ENCODE measurements around the gene VWA2. TPM values are rescaled to one million over a fixed set of nuclear protein-coding genes. Genes with fewer than 3 reads are reported as not detected.

The VWA2 gene
- total and polyA plus RNA-seq, 2 of the 4 experiments (the other 2 are of a cell fraction), result not detected

- DNase-seq (no peak), ATAC-seq (ENCODE audit: low read depth) (no peak)
- H4K5ac ChIP-seq (ENCODE audit: low read depth, low read length), result no peak overlapping the region
- no peak overlapping the region for H2BK5ac ChIP-seq (ENCODE audit: low read depth, low read length, poor library complexity, severe bottlenecking)
- in situ Hi-C loops (cut with MboI; ENCODE audit: low sequenced_read_pairs) (no loop called here), intact Hi-C loops (cut with micrococcal nuclease) (no loop called here), dilution Hi-C loops (cut with HindIII; ENCODE audit: low sequenced_read_pairs, unreplicated experiment) (no loop called here)
- no peak overlapping the region for H3K18ac ChIP-seq (ENCODE audit: low read depth, low read length)
- no TSS peak for BruUV-seq (replicated peaks)
- H3K79me1 ChIP-seq (ENCODE audit: low read depth in 1 of 2, low read length in 2 of 2), result no peaks in the 10 kb centered on the region
- TF ChIP-seq CHD1 (IDR thresholded peaks at IDR 0.05; ENCODE audit: low read depth, low read length) (no peak), ELK1 (IDR thresholded peaks at IDR 0.05; ENCODE audit: borderline replicate concordance, low read depth, low read length) (no peak), MXI1 (IDR thresholded peaks at IDR 0.05; ENCODE audit: borderline replicate concordance, low read depth, low read length) (no peak), FOS (IDR thresholded peaks at IDR 0.05; ENCODE audit: low read depth, low read length) (no peak), RAD21 (IDR thresholded peaks at IDR 0.05; ENCODE audit: low read length) (no peak), POLR2A (IDR thresholded peaks at IDR 0.05; ENCODE audit: low read depth, low read length) (no peak), RCOR1 (IDR thresholded peaks at IDR 0.05; ENCODE audit: insufficient replicate concordance, low read length) (no peak), CTCF (conservative IDR thresholded peaks at IDR 0.05; ENCODE audit: low read depth, low read length) (no peak), NFE2L2 (IDR thresholded peaks at IDR 0.05; ENCODE audit: low read depth, low read length) (no peak)
- H3K27me3 ChIP-seq (ENCODE audit: control insufficient read depth, insufficient read depth, low read length), result peaks cover 8% of the 10 kb centered on the region
- no peak overlapping the region for H3K14ac ChIP-seq (replicated peaks; ENCODE audit: low read depth, low read length)
- no peak overlapping the region for H2BK20ac ChIP-seq (ENCODE audit: low read depth, low read length)
- H3K4ac ChIP-seq (ENCODE audit: low read depth, low read length), result no peak overlapping the region
- POLR2A ChIA-PET (ENCODE audit: unreplicated experiment), result no interaction called here
- no peak overlapping the region for H3K56ac ChIP-seq (ENCODE audit: extremely low read depth, insufficient read depth, low read length)
- no peak overlapping the region for H2AK9ac ChIP-seq (replicated peaks; ENCODE audit: low read depth, low read length, poor library complexity)
- no CpG with 5 or more reads among the region's 2 CpGs for WGBS, 2 experiments (ENCODE audit: extremely low coverage in 2 of 2, insufficient read length in 1 of 2)
- no peaks in the 10 kb centered on the region for H3K36me3 ChIP-seq (ENCODE audit: control insufficient read depth, insufficient read depth, low read length)
- H3K4me2 ChIP-seq (ENCODE audit: low read depth, low read length), result no peak overlapping the region
- H3K23ac ChIP-seq (ENCODE audit: low read depth, low read length), result no peak overlapping the region
- H4K8ac ChIP-seq (ENCODE audit: low read depth in 2 of 2, low read length in 2 of 2), result no peak overlapping the region
- H4K91ac ChIP-seq (ENCODE audit: insufficient read depth, low read depth, low read length), result no peak overlapping the region
- H3K9ac ChIP-seq (ENCODE audit: low read depth, low read length), result no peak overlapping the region
- no peaks in the 10 kb centered on the region for H3K4me1 ChIP-seq (ENCODE audit: control insufficient read depth, insufficient read depth, low read length)
- no peak overlapping the region for H2BK15ac ChIP-seq (ENCODE audit: low read depth, low read length)
- no peak overlapping the region for H3K4me3 ChIP-seq (ENCODE audit: insufficient read depth, low read depth, low read length)
- H2BK120ac ChIP-seq (ENCODE audit: low read depth, low read length), result no peak overlapping the region
- no peaks in the 10 kb centered on the region for H3K9me1 ChIP-seq (ENCODE audit: insufficient read depth, low read length)
- no peak overlapping the region for H3K27ac ChIP-seq (ENCODE audit: insufficient read depth, low read length)
- H4K20me1 ChIP-seq (ENCODE audit: insufficient read depth, low read length), result no peaks in the 10 kb centered on the region
- no peak overlapping the region for H2AK5ac ChIP-seq (ENCODE audit: low read depth, low read length)
- no peak overlapping the region for H2AFZ ChIP-seq (replicated peaks; ENCODE audit: low read length, poor library complexity)
- H3K9me3 ChIP-seq (ENCODE audit: control insufficient read depth, insufficient read depth, low read length), result no peaks in the 10 kb centered on the region
- CTCF ChIA-PET, result no interaction called here
These were observed 44.0 kb upstream of the VWA2 start for GRCh38 chr10:114195079-114195478.
